ENCODE data around the gene SREK1IP1. TPM values are rescaled to one million over a fixed set of nuclear protein-coding genes. Genes with fewer than 3 reads are reported as not detected.

Gene SREK1IP1
- total and polyA plus RNA-seq, 11 donors = 4.1 to 20.7 (median 11.1) TPM

DNA sequence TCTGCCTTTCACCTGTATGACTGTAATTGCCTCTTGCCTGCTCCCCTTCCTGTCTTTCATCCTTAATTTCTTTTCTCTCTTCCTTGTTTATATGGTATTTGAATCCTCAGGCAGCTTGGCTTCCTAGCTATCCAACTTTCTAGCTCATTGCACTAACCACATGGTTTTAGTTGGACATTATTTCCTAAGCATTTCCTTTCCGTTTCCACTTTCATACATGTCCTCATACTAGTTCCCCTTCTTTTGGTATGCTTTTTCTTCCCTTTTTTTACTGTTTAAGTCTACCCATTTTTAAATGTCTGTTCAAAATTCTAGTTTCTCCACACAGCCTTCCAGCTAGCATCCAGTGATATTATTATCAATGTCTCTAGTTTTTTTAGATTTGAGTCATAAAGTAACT lies 6.8 kb upstream of the SREK1IP1 start:
- peak overlapping the region in 1 of 12 donors; percentile 0 for H3K27ac ChIP-seq
- TF ChIP-seq, protein P1, sequence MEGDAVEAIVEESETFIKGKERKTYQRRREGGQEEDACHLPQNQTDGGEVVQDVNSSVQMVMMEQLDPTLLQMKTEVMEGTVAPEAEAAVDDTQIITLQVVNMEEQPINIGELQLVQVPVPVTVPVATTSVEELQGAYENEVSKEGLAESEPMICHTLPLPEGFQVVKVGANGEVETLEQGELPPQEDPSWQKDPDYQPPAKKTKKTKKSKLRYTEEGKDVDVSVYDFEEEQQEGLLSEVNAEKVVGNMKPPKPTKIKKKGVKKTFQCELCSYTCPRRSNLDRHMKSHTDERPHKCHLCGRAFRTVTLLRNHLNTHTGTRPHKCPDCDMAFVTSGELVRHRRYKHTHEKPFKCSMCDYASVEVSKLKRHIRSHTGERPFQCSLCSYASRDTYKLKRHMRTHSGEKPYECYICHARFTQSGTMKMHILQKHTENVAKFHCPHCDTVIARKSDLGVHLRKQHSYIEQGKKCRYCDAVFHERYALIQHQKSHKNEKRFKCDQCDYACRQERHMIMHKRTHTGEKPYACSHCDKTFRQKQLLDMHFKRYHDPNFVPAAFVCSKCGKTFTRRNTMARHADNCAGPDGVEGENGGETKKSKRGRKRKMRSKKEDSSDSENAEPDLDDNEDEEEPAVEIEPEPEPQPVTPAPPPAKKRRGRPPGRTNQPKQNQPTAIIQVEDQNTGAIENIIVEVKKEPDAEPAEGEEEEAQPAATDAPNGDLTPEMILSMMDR (IDR thresholded peaks at IDR 0.05) = no peak
- TF ChIP-seq POLR2A (IDR thresholded peaks at IDR 0.05) = no peak
- ATAC-seq (peak in 1 of 4 donors; percentile 31), DNase-seq (no peak)
- H3K27me3 ChIP-seq = no peaks in the 10 kb centered on the region
- peaks cover 0 to 36% (median 5%) of the 10 kb centered on the region in 9 donors for H3K36me3 ChIP-seq
- H3K9me3 ChIP-seq = no peaks in the 10 kb centered on the region
- no peak overlapping the region for H3K4me3 ChIP-seq
- 73 to 81% (median 78%) methylated on average over 1 of the region's 1 CpG for WGBS, 4 donors
- intact Hi-C loops (cut with DNase I) = no loop called here
- H3K4me1 ChIP-seq = peaks cover 0 to 13% (median 5%) of the 10 kb centered on the region in 12 donors

DNA sequence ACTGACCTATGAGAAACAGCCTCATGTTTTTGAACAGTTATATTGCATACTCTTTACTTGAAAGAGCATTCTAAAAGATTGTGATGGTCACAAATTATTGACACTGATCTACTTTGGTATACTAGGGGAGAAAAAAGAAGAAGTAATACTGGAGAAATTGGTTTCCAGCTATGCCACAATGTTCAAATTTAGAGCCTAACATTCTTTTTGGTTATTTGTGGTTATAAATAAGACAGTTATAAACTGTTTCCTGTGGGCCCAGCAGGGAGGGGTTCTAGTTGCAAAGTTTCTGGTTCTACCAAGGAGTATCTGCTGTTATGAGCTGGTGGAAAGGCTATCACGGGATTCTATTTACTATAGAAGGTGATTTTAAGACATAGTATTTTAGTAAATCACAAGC lies 5.0 kb upstream of the SREK1IP1 start:
- intact Hi-C loops (cut with DNase I) = no loop called here
- H3K27ac ChIP-seq = no peak overlapping the region
- TF ChIP-seq, protein P1 (IDR thresholded peaks at IDR 0.05) = no peak
- TF ChIP-seq POLR2A (IDR thresholded peaks at IDR 0.05) = no peak
- ATAC-seq = no peak
- no peaks in the 10 kb centered on the region for H3K9me3 ChIP-seq
- no peaks in the 10 kb centered on the region for H3K27me3 ChIP-seq
- no peak for DNase-seq
- H3K4me3 ChIP-seq = no peak overlapping the region
- WGBS, 4 donors = 79 to 87% (median 83%) methylated on average over 1 of the region's 1 CpG
- H3K36me3 ChIP-seq = peaks cover 0 to 34% (median 5%) of the 10 kb centered on the region in 9 donors
- peaks cover 6 to 23% (median 14%) of the 10 kb centered on the region in 12 donors for H3K4me1 ChIP-seq

DNA sequence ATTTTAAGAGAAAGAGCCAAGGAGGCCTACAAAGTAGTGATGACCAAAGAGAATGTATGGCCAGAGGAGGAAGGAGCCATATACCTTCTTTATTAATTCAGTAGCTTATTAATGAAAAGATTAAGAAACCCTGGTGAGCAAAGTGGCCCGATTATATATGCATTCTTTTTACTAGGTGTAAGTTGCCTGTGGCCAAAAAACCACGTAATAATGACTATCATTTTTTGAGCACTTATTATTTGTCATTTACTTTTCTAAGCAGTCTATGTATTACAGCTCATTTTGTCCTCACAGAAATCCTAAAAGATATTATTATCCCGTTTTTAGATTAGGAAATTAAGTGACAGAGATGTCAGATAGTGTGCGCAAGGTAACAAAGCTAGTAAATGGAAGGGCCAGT lies 3.2 kb upstream of the SREK1IP1 start:
- Histone ChIP-seq H3K36me3 (peaks cover 0 to 23% (median 5%) of the 10 kb centered on the region in 9 donors), H3K27me3 (no peaks in the 10 kb centered on the region), H3K27ac (no peak overlapping the region), H3K4me3 (no peak overlapping the region), H3K4me1 (peaks cover 6 to 34% (median 24%) of the 10 kb centered on the region in 12 donors), H3K9me3 (no peaks in the 10 kb centered on the region)
- WGBS, 4 donors = 81 to 85% (median 82%) methylated on average over 4 of the region's 4 CpGs
- ATAC-seq = no peak
- intact Hi-C loops (cut with DNase I) = no loop called here
- TF ChIP-seq POLR2A (IDR thresholded peaks at IDR 0.05) = no peak
- TF ChIP-seq, protein P1 (IDR thresholded peaks at IDR 0.05) = no peak
- no peak for DNase-seq

DNA sequence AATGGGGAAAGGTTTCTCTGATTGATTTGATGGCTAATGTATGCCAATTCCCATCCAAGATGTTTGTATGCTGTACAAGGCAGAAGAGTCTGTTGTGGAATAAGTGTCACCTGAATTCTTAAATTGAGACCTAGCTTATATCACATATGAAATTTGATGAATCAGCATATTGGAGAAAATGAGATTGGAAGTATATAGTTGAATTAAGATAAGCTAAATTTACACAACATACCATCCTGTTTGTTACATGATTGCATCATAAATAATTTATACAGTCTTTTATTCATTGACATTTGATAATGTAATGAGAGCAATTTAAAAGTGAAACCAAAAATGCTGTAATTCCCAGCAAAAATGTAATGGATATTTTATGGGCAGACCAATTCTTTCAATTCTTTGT lies 1.4 kb upstream of the SREK1IP1 start:
- H3K36me3 ChIP-seq = peaks cover 0 to 8% (median 0%) of the 10 kb centered on the region in 9 donors
- peaks cover 9 to 47% (median 38%) of the 10 kb centered on the region in 12 donors for H3K4me1 ChIP-seq
- intact Hi-C loops (cut with DNase I) = loop anchor here in 1 of 10 donors (5.0 kb wide), 1 partner anchor 623 kb away; no protein-coding TSS in a partner anchor
- no peak for ATAC-seq
- peak overlapping the region; percentile 72 to 95 (median 86) for H3K4me3 ChIP-seq
- TF ChIP-seq POLR2A (IDR thresholded peaks at IDR 0.05) = no peak
- TF ChIP-seq, protein P1 (IDR thresholded peaks at IDR 0.05) = no peak
- DNase-seq = no peak
- no peaks in the 10 kb centered on the region for H3K9me3 ChIP-seq
- no peaks in the 10 kb centered on the region for H3K27me3 ChIP-seq
- H3K27ac ChIP-seq = no peak overlapping the region
